HCT116 (cell line): ENCODE results near the gene GCK.

Experiments
- ATF3 ChIP-seq: IDR thresholded peaks from 2 replicates; pipeline ENCODE4 v1.6.1; 2012
- CTCF ChIP-seq, 3 experiments: fragments of 200-600 bp in 1 of 3; sonication (generic) in 1 of 3; IDR thresholded peaks in 2 of 3; conservative IDR thresholded peaks in 1 of 3; 2 replicates each; pipeline ENCODE4 v1.5.1; 2012 to 2017; ENCODE audit warnings: low read depth in 2 of 3, low read length in 2 of 3, antibody characterized with exemption in 1 of 3, borderline replicate concordance in 1 of 3, control low read depth in 1 of 3, mild to moderate bottlenecking in 1 of 3, mixed read lengths in 1 of 3, mixed run types in 1 of 3, moderate library complexity in 1 of 3; ENCODE audit not compliant: insufficient read depth in 1 of 3
- EZH2phosphoT487 ChIP-seq: fragments of 200-600 bp; IDR thresholded peaks from 2 replicates; pipeline ENCODE4 v1.6.1; 2018; ENCODE audit warnings: antibody characterized with exemption, borderline replicate concordance
- MAX ChIP-seq: IDR thresholded peaks from 2 replicates; pipeline ENCODE4 v1.6.1; 2012
- POLR2A ChIP-seq: IDR thresholded peaks from 2 replicates; pipeline ENCODE4 v1.7.0; 2011; ENCODE audit warnings: borderline replicate concordance; ENCODE audit not compliant: insufficient read depth, insufficient read length; ENCODE audit errors: extremely low read depth
- SP1 ChIP-seq: IDR thresholded peaks from 2 replicates; pipeline ENCODE4 v1.6.1; 2012; ENCODE audit warnings: low read depth

- TF ChIP-seq MAX, result no peak
- peak; percentile 41 to 54 (median 53); a peak in 4 of 6 replicates for TF ChIP-seq CTCF (IDR thresholded peaks at IDR 0.05 in 2 of 3, conservative IDR thresholded peaks at IDR 0.05 in 1 of 3; ENCODE audit: borderline replicate concordance in 1 of 3, insufficient read depth in 1 of 3, low read depth in 2 of 3, low read length in 2 of 3)
- no peak for TF ChIP-seq SP1
- no peak for TF ChIP-seq POLR2A
- TF ChIP-seq EZH2phosphoT487, result no peak
- TF ChIP-seq ATF3, result no peak
Observed at GRCh38 chr7:44131173-44132029, 57.8 kb downstream of the GCK start.
